ENCODE data around the gene HAUS1. TPM values are rescaled to one million over a fixed set of nuclear protein-coding genes. Genes with fewer than 3 reads are reported as not detected.

Gene HAUS1
- total RNA-seq, 6 experiments from 2014 or later = 4.0 to 15.4 (median 5.9) TPM

DNA sequence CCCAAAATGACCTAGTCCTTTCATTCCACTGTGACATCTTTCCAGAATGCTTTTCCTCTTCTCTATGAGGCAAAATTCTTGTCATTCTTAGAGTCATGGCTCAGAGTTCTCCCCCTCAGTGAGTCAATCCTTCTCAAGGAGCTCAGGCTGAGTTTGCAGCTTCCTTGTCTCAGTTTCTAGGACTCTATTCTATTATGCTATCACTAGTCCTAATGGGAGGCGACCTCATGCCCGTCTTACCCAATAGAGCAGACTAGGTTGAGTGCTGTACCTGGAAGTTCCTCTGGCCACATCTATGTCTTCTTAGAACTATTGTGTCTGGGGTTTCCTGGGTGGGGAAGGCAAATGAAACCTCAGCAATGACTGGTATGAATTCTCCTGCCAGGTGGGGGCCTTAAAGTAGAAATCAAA lies 51.5 kb downstream of the HAUS1 start:
- Histone ChIP-seq H3K4me3 (no peak overlapping the region), H3K36me3 (no peaks in the 10 kb centered on the region), H3K9me3 (no peaks in the 10 kb centered on the region), H3K27me3 (no peaks in the 10 kb centered on the region), H3K27ac (no peak overlapping the region), H3K4me1 (no peaks in the 10 kb centered on the region)
- intact Hi-C loops (cut with DNase I) = loop anchor here (10.0 kb wide), 1 partner anchor 499 kb away; the partner anchor contains the start of gene LOXHD1 (in 2 of the 2)
- no peak for TF ChIP-seq POLR2A (IDR thresholded peaks at IDR 0.05)
- TF ChIP-seq, protein P1, sequence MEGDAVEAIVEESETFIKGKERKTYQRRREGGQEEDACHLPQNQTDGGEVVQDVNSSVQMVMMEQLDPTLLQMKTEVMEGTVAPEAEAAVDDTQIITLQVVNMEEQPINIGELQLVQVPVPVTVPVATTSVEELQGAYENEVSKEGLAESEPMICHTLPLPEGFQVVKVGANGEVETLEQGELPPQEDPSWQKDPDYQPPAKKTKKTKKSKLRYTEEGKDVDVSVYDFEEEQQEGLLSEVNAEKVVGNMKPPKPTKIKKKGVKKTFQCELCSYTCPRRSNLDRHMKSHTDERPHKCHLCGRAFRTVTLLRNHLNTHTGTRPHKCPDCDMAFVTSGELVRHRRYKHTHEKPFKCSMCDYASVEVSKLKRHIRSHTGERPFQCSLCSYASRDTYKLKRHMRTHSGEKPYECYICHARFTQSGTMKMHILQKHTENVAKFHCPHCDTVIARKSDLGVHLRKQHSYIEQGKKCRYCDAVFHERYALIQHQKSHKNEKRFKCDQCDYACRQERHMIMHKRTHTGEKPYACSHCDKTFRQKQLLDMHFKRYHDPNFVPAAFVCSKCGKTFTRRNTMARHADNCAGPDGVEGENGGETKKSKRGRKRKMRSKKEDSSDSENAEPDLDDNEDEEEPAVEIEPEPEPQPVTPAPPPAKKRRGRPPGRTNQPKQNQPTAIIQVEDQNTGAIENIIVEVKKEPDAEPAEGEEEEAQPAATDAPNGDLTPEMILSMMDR (IDR thresholded peaks at IDR 0.05) = no peak
- whole genome bisulfite sequencing (ENCODE audit: insufficient coverage, low coverage, low lambda C conversion rate, missing lambda C conversion rate) = no CpG with 5 or more reads among the region's 2 CpGs
- no peak for ATAC-seq
- no peak for DNase-seq

GRCh38 chr18:46156124-46156745 lies 52.0 kb downstream of the HAUS1 start:
- Histone ChIP-seq H3K27ac (no peak overlapping the region), H3K4me3 (no peak overlapping the region), H3K9me3 (no peaks in the 10 kb centered on the region), H3K4me1 (no peaks in the 10 kb centered on the region), H3K36me3 (no peaks in the 10 kb centered on the region), H3K27me3 (no peaks in the 10 kb centered on the region)
- intact Hi-C loops (cut with DNase I) = loop anchor here (10.0 kb wide), 1 partner anchor 499 kb away; the partner anchor contains the start of gene LOXHD1 (in 2 of the 2)
- WGBS (ENCODE audit: insufficient coverage, low coverage, low lambda C conversion rate, missing lambda C conversion rate) = 73% methylated on average over 3 of the region's 3 CpGs
- TF ChIP-seq, protein P1 (IDR thresholded peaks at IDR 0.05) = no peak
- no peak for TF ChIP-seq POLR2A (IDR thresholded peaks at IDR 0.05)
- DNase-seq (no peak), ATAC-seq (no peak)

- H3K4me3 ChIP-seq = no peak overlapping the region
- H3K4me1 ChIP-seq = no peaks in the 10 kb centered on the region
- TF ChIP-seq POLR2A (IDR thresholded peaks at IDR 0.05) = no peak
- TF ChIP-seq, protein P1 (IDR thresholded peaks at IDR 0.05) = no peak
- intact Hi-C loops (cut with DNase I) = loop anchor here (10.0 kb wide), 1 partner anchor 498 kb away; the partner anchor contains the start of gene LOXHD1 (in 2 of the 2)
- 75% methylated on average over 1 of the region's 3 CpGs for WGBS (ENCODE audit: insufficient coverage, low coverage, low lambda C conversion rate, missing lambda C conversion rate)
- H3K36me3 ChIP-seq = no peaks in the 10 kb centered on the region
- H3K27me3 ChIP-seq = no peaks in the 10 kb centered on the region
- no peaks in the 10 kb centered on the region for H3K9me3 ChIP-seq
- no peak overlapping the region for H3K27ac ChIP-seq
- ATAC-seq = no peak
- no peak for DNase-seq
Measured at GRCh38 chr18:46156843-46157242, 52.7 kb downstream of the HAUS1 start.

DNA sequence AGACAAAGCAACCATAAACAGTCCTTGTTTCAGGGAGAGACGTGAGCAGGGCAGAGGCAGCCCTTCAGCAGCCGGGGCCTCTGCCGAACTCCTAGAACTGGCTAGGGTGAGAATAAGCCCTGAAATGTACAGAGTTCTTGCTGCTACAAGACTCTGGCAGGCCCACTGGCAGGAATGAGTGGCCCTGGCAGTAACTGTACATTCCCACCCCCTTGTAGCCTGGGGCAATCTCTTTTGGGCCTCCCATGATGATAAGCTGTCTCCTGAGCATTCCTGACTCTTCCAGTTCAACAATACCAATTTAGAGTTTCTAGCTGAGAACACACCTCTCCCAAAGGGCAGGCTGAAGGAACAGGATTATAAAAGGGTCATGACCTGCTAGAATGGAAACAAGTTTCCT lies 54.3 kb downstream of the HAUS1 start:
- intact Hi-C loops (cut with DNase I) = loop anchor here (10.0 kb wide), 1 partner anchor 496 kb away; the partner anchor contains the start of gene LOXHD1 (in 2 of the 2)
- Histone ChIP-seq H3K4me1 (no peaks in the 10 kb centered on the region), H3K27ac (no peak overlapping the region), H3K27me3 (no peaks in the 10 kb centered on the region), H3K9me3 (no peaks in the 10 kb centered on the region), H3K36me3 (no peaks in the 10 kb centered on the region), H3K4me3 (no peak overlapping the region)
- WGBS (ENCODE audit: insufficient coverage, low coverage, low lambda C conversion rate, missing lambda C conversion rate) = no CpG with 5 or more reads among the region's 3 CpGs
- ATAC-seq (no peak), DNase-seq (no peak)
- TF ChIP-seq, protein P1 (IDR thresholded peaks at IDR 0.05) = no peak
- no peak for TF ChIP-seq POLR2A (IDR thresholded peaks at IDR 0.05)

All from right lobe of liver (tissue), 6 donors.